Superior temporal gyrus (tissue), 1 donor: ENCODE measurements around the gene GPLD1.
"Not testable (repeated sequence)": the region's sequence is repeated elsewhere in the genome, so short reads cannot be mapped to it uniquely, and the experiment has no call there.

ENCODE experiments used
- DNase-seq: peaks from one replicate; pipeline ENCODE4 v3.0.0-alpha.2; 2016; ENCODE audit errors: extremely low spot score

The GPLD1 gene

DNA sequence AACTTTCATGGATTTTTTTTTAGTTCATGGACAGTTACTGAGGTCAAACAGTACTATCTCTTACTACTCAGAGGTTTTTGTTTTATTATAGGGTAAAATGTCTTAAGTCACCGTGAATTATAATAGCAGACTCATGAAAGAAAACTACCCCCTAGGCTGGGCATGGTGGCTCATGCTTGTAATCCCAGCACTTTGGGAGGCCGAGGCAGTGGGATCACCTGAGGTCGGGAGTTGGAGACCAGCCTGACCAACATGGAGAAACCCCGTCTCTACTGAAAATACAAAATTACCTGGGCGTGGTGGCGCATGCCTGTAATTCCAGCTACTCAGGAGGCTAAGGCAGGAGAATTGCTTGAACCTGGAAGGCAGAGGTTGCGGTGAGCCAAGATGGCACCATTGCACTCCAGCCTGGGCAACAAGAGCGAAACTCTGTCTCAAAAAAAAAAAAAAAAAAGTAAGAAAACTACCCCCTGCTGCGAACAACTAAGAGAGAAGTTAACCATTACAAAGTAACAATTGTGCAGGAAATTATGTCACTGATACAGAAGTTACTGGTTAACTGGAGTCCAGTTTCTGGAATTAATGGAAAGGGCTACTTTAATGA is 106.4 kb downstream of the GPLD1 start:
- DNase-seq: not testable (repeated sequence)

DNA sequence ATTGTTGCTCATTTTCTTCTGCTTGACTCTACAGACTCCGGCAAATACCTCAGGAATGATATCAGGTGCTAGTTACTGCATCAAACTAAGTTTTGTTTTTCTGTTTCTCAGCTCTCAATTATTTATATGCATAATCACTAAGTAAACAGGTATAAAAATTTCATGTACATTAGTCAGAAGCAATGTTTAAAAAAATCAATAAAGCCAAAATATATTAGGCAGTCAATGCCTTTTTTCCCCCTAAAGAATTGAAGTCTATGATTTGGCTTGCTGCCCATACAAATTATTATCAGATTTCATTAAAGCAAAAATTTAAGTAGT is 107.2 kb downstream of the GPLD1 start:
- DNase-seq: no peak

DNA sequence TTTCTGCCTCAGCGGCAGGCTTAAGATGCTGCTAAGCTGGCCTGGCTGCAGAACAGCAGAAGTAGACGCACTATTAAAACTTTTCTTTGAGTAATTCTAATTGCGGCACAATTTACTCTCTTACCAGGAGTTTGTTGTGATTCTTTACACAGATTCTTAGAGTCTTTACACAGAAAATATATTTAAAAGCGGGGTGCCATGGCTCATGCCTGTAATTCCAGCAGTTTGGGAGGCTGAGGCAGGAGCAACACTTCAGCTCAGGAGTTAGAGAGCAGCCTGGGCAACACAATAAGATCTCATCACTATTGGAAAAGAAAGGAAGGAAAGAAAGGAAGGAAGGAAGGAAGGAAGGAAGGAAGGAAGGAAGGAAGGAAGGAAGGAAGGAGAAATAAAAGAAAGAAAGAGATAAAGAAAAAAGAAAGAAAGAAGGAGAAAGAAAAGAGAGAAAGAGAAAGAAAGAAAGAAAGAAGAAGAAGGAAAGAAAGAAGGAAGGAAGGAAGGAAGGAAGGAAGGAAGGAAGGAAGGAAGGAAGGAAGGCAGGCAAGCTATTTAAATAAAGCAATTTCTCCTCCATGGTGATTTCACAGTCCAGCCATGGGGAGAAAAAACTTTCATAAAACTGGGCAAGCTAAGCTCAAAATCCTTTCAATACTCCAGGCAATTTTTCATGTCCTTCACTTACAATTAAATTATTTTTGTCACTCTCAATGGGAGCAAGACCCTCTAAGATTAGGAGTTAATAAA is 107.7 kb downstream of the GPLD1 start:
- DNase-seq: no peak

- DNase-seq: no peak
Observed at GRCh38 chr6:24378473-24379097, 110.8 kb downstream of the GPLD1 start.
